Endothelial cell of umbilical vein (primary cell): ENCODE data around the gene FBXL4. TPM values are rescaled to one million over a fixed set of nuclear protein-coding genes. Genes with fewer than 3 reads are reported as not detected.

Experiments
- BruUV-seq: library from RNA; stranded (reverse); fragments of 400-500 nt; replicated peaks from 2 replicates; lab custom pipeline; 2021; lab: Mats Ljungman, UMichigan
- CTCF ChIA-PET: fragments of 300-600, 350-600 bp; sonication (Branson Sonifier 250); formaldehyde crosslinking; loops from one replicate; lab custom pipeline; 2021; ENCODE audit warnings: antibody characterized with exemption, inconsistent platforms; lab: Charles Lee
- POLR2A ChIA-PET: fragments of 300-600, 350-600 bp; sonication (Branson Sonifier 250); formaldehyde crosslinking; loops from one replicate; lab custom pipeline; 2021; ENCODE audit warnings: antibody characterized with exemption, inconsistent platforms; lab: Charles Lee
- DNase-seq: peaks from one replicate; pipeline ENCODE4 v3.0.0-alpha.2; 2011; ENCODE audit warnings: low read depth, low spot score
- FAIRE-seq: peaks from 2 replicates; lab custom pipeline; 2011; peaks lifted over from hg19 to GRCh38; lab: Jason Lieb, UNC
- H2AFZ ChIP-seq: 2 replicates; pipeline ENCODE4 v1.6.0; 2012; ENCODE audit warnings: low read depth, low read length, control low read depth, inconsistent platforms
- H3K27ac ChIP-seq: 2 replicates; pipeline ENCODE4 v1.5.1; 2011; ENCODE audit warnings: low read depth, mild to moderate bottlenecking, control low read depth, low read length, moderate library complexity; ENCODE audit not compliant: insufficient read depth
- H3K27me3 ChIP-seq, 2 experiments: 2 replicates each; pipeline versions ENCODE4 v1.6.0 to v1.6.1; 2011; ENCODE audit warnings: low read length in 2 of 2, mixed read lengths in 1 of 2; ENCODE audit not compliant: control insufficient read depth in 2 of 2, insufficient read depth in 2 of 2
- H3K36me3 ChIP-seq, 2 experiments: 2 replicates in 1 of 2; 3 replicates in 1 of 2; pipeline ENCODE4 v1.5.1; 2011; ENCODE audit warnings: low read length in 2 of 2, mild to moderate bottlenecking in 1 of 2, moderate library complexity in 1 of 2; ENCODE audit not compliant: control insufficient read depth in 2 of 2, insufficient read depth in 2 of 2; ENCODE audit errors: extremely low read depth in 1 of 2
- H3K4me1 ChIP-seq: 3 replicates; pipeline ENCODE4 v1.5.1; 2011; ENCODE audit warnings: mild to moderate bottlenecking, low read length; ENCODE audit not compliant: control insufficient read depth, insufficient read depth; ENCODE audit errors: extremely low read depth
- H3K4me2 ChIP-seq: 2 replicates; pipeline ENCODE4 v1.6.1; 2011; ENCODE audit warnings: low read length, control low read depth, mixed read lengths; ENCODE audit not compliant: insufficient read depth
- H3K4me3 ChIP-seq, 3 experiments: fragments of 200-600 bp in 1 of 3; sonication (generic), shearing (Covaris generic) in 1 of 3; replicated peaks in 1 of 3; 2 replicates each; pipeline ENCODE4 v1.5.1; 2011 to 2016; ENCODE audit warnings: control low read depth in 3 of 3, low read length in 3 of 3, mild to moderate bottlenecking in 2 of 3, inconsistent platforms in 1 of 3, low read depth in 1 of 3, moderate library complexity in 1 of 3; ENCODE audit not compliant: insufficient read depth in 1 of 3
- H3K79me2 ChIP-seq: 2 replicates; pipeline ENCODE4 v1.6.0; 2012; ENCODE audit warnings: low read length, inconsistent platforms; ENCODE audit not compliant: control insufficient read depth, insufficient read depth
- H3K9ac ChIP-seq: replicated peaks from 2 replicates; pipeline ENCODE3; 2011; ENCODE audit warnings: low read length, control low read depth; ENCODE audit not compliant: insufficient read depth; ENCODE audit errors: extremely low read depth
- H3K9me1 ChIP-seq: replicated peaks from 3 replicates; pipeline ENCODE4 v1.6.0; 2011; ENCODE audit warnings: mild to moderate bottlenecking, low read length; ENCODE audit not compliant: control insufficient read depth, insufficient read depth; ENCODE audit errors: extremely low read depth
- H3K9me3 ChIP-seq: replicated peaks from 2 replicates; pipeline ENCODE4 v1.5.1; 2012; ENCODE audit warnings: low read length, inconsistent platforms; ENCODE audit not compliant: control insufficient read depth, insufficient read depth
- H4K20me1 ChIP-seq: replicated peaks from 2 replicates; pipeline ENCODE3; 2011; ENCODE audit warnings: mild to moderate bottlenecking, low read length; ENCODE audit not compliant: control insufficient read depth, insufficient read depth; ENCODE audit errors: extremely low read depth
- CTCF ChIP-seq, 2 donors: IDR thresholded peaks; 1 replicate in 1 of 2; 2 replicates in 1 of 2; pipeline ENCODE4 v1.5.1; 2011; ENCODE audit warnings: low read length in 2 of 2, mild to moderate bottlenecking in 2 of 2, moderate library complexity in 2 of 2, control low read depth in 1 of 2, inconsistent platforms in 1 of 2, low read depth in 1 of 2; ENCODE audit not compliant: insufficient read depth in 1 of 2; ENCODE audit errors: extremely low read depth in 1 of 2
- EZH2 ChIP-seq: IDR thresholded peaks from 2 replicates; pipeline ENCODE4 v1.6.1; 2012; ENCODE audit warnings: borderline replicate concordance, low read depth, mild to moderate bottlenecking, moderate library complexity, low read length, inconsistent platforms; ENCODE audit not compliant: severe bottlenecking
- FOS ChIP-seq: IDR thresholded peaks from 2 replicates; pipeline ENCODE4 v1.6.1; 2011; ENCODE audit warnings: mild to moderate bottlenecking, low read length, moderate library complexity, borderline replicate concordance; ENCODE audit not compliant: insufficient read depth
- GATA2 ChIP-seq: IDR thresholded peaks from 2 replicates; pipeline ENCODE4 v1.7.0; 2011; ENCODE audit warnings: low read depth, mild to moderate bottlenecking, moderate library complexity, mixed read lengths, low read length; ENCODE audit not compliant: insufficient read length, insufficient read depth
- MAX ChIP-seq: IDR thresholded peaks from 2 replicates; pipeline ENCODE4 v1.6.1; 2011; ENCODE audit not compliant: insufficient read depth, insufficient read length
- MYC ChIP-seq: IDR thresholded peaks from one replicate; pipeline ENCODE4 v1.6.1; 2011; ENCODE audit warnings: mild to moderate bottlenecking, low read depth, low read length
- POLR2A ChIP-seq: IDR thresholded peaks from 2 replicates; pipeline ENCODE4 v1.6.1; 2012; ENCODE audit warnings: low read depth, mild to moderate bottlenecking, control low read depth, low read length
- POLR2AphosphoS5 ChIP-seq: IDR thresholded peaks from 2 replicates; pipeline ENCODE4 v1.6.1; 2012; ENCODE audit warnings: low read depth, mild to moderate bottlenecking, control low read depth, low read length, moderate library complexity; ENCODE audit not compliant: insufficient read depth
- dilution Hi-C: fragments of 300-500 bp; cut with MboI; formaldehyde crosslinking; loops from one replicate; pipeline ENCODE4 v1.15.0; 2019; ENCODE audit warnings: low sequenced_read_pairs; ENCODE audit not compliant: extremely low pct_ligation_motif_present
- intact Hi-C: fragments of 100-400 bp; cut with micrococcal nuclease; formaldehyde crosslinking; loops from one replicate; pipeline ENCODE4 v1.10.0; 2022
- polyA plus RNA-seq, 4 experiments: library from polyadenylated mRNA; depleted of rRNA in 3 of 4; stranded (reverse) in 3 of 4; unstranded in 1 of 4; fragments of >200 nt; gene quantifications; 2 replicates each; pipeline versions ENCODE4 v1.2.1 to v1.2.3, GENCODE V29; 2011 to 2012; ENCODE audit warnings: missing spikeins in 1 of 4
- total RNA-seq: library from RNA; stranded (reverse); gene quantifications from 2 replicates; pipeline ENCODE4 v1.2.3, GENCODE V29; 2021

FBXL4 gene
- total and polyA plus RNA-seq, 2 donors (not counting 3 experiments of a cell fraction or from before 2014, with no cell fraction given) = 7.0 to 9.8 TPM

GRCh38 chr6:98832284-98833056 is 115.3 kb downstream of the FBXL4 start:
- ChIA-PET CTCF (interaction anchor here (1.3 to 1.5 kb wide), 2 partner anchors 10 to 287 kb away, joined by 4 to 8 read pairs; no protein-coding TSS in a partner anchor), POLR2A (no interaction called here)
- Histone ChIP-seq H3K4me3 (no peak overlapping the region), H3K9me1 (no peaks in the 10 kb centered on the region), H2AFZ (peak overlapping the region; percentile 18), H3K79me2 (no peaks in the 10 kb centered on the region), H3K9ac (no peak overlapping the region), H3K4me1 (peaks cover 9% of the 10 kb centered on the region), H4K20me1 (no peaks in the 10 kb centered on the region), H3K4me2 (no peak overlapping the region), H3K27ac (no peak overlapping the region), H3K9me3 (no peaks in the 10 kb centered on the region), H3K27me3 (peaks cover 82 to 93% of the 10 kb centered on the region in 2 experiments), H3K36me3 (no peaks in the 10 kb centered on the region)
- intact Hi-C loops = loop anchor here (5.0 to 10.0 kb wide), 2 partner anchors 125 to 762 kb away; no protein-coding TSS in a partner anchor
- FAIRE-seq (no peak), DNase-seq (no peak)
- BruUV-seq = no TSS peak
- dilution Hi-C loops = no loop called here
- TF ChIP-seq GATA2 = no peak
- peak; percentile 87 for TF ChIP-seq EZH2

- Histone ChIP-seq H3K9me1 (no peaks in the 10 kb centered on the region), H3K79me2 (no peaks in the 10 kb centered on the region), H3K9me3 (no peaks in the 10 kb centered on the region), H3K36me3 (no peaks in the 10 kb centered on the region), H3K4me2 (no peak overlapping the region), H3K27me3 (peaks cover 82 to 93% of the 10 kb centered on the region in 2 experiments), H3K27ac (no peak overlapping the region), H3K4me1 (peaks cover 9% of the 10 kb centered on the region), H2AFZ (no peak overlapping the region), H4K20me1 (no peaks in the 10 kb centered on the region), H3K9ac (no peak overlapping the region), H3K4me3 (no peak overlapping the region)
- POLR2A ChIA-PET = no interaction called here
- intact Hi-C loops = loop anchor here (5.0 to 10.0 kb wide), 2 partner anchors 125 to 763 kb away; no protein-coding TSS in a partner anchor
- FAIRE-seq (no peak), DNase-seq (no peak)
- no TSS peak for BruUV-seq
- TF ChIP-seq MAX (no peak), CTCF (IDR thresholded peaks at IDR 0.05; ENCODE audit: extremely low read depth in 1 of 2, insufficient read depth in 1 of 2, low read depth in 1 of 2, low read length in 2 of 2) (no peak), POLR2AphosphoS5 (no peak), GATA2 (no peak), FOS (no peak), MYC (no peak), POLR2A (no peak), EZH2 (no peak)
- dilution Hi-C loops = no loop called here
- CTCF ChIA-PET = no interaction called here
Measured at GRCh38 chr6:98831959-98832283, 115.8 kb downstream of the FBXL4 start.
